ENCODE measurements around the gene NDUFA7.
"Not testable (repeated sequence)": the region's sequence is repeated elsewhere in the genome, so short reads cannot be mapped to it uniquely, and the experiment has no call there.

NDUFA7 gene

DNA sequence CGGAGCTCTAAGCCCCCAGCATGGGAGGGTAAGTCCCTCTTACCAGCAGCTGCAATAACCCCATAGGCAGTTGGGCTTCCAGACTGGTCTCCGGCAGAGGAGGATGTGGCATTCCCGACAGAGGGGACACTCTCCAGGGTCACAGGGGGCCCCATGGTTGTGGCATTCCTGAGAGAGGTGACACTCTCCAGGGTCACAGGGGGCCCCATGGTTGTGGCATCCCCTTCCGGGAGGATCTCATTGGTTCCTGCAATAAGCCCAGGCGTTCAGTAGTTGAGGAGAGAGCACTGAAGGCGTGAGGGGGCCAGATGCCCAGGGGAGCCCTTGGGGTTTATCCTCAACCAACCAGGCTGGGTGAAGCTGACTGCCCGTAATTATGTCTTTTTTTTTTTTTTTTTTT, 18.4 kb downstream of the NDUFA7 start:
- Mint-ChIP-seq H3K4me1 (ENCODE audit: low read depth) (peaks cover 15% of the 10 kb centered on the region), H3K9me3 (no peaks in the 10 kb centered on the region), H3K36me3 (ENCODE audit: low read depth) (peaks cover 2% of the 10 kb centered on the region), H3K27ac (no peak overlapping the region), H3K27me3 (ENCODE audit: low read depth) (no peaks in the 10 kb centered on the region), H3K4me3 (no peak overlapping the region)
- no peak for DNase-seq (ENCODE audit: low spot score)

DNA sequence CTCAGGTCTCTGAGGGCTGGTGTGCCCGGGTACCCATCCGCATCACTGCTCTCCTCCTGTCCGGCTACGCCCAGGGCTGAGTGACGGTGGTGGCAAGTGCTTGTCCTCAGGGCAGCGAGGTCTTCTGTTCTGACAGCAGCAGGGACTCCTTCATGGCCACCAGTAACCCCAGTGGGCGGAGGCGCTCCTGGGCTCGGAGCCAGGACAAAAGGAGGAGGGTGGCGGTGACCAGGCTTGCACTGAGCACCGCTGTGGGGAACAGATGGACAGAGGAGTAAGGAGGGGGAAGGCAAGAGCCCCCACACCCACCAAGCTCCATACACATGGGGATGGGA, 18.9 kb downstream of the NDUFA7 start:
- DNase-seq (ENCODE audit: low spot score) = no peak
- peaks cover 2% of the 10 kb centered on the region for H3K36me3 Mint-ChIP-seq (ENCODE audit: low read depth)
- no peaks in the 10 kb centered on the region for H3K9me3 Mint-ChIP-seq
- H3K27ac Mint-ChIP-seq = no peak overlapping the region
- H3K4me3 Mint-ChIP-seq = no peak overlapping the region
- no peaks in the 10 kb centered on the region for H3K27me3 Mint-ChIP-seq (ENCODE audit: low read depth)
- peaks cover 11% of the 10 kb centered on the region for H3K4me1 Mint-ChIP-seq (ENCODE audit: low read depth)

DNA sequence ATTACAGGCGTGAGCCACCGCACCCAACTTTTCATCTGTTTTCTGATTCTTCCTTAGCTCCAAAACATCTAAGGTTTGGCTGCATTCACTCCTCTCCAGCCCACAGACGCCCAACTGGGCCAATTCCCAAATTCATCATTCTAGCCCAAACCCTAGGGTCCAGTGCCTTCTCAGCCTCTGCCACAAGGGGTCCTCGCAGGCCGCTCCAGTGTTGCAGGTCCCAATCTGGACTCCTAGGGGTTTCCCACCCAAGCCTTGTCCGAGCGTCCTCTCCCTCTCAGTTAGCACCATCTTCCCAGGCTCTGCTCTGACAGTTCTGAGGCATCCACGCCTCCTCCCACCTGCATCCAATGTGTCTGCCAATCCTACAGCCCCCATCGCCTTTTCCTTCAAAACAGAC, 29.8 kb downstream of the NDUFA7 start:
- not testable (repeated sequence) for H3K9me3 Mint-ChIP-seq; H3K4me3 Mint-ChIP-seq; DNase-seq (ENCODE audit: low spot score); H3K27ac Mint-ChIP-seq; H3K27me3 Mint-ChIP-seq (ENCODE audit: low read depth); H3K4me1 Mint-ChIP-seq (ENCODE audit: low read depth); H3K36me3 Mint-ChIP-seq (ENCODE audit: low read depth)

DNA sequence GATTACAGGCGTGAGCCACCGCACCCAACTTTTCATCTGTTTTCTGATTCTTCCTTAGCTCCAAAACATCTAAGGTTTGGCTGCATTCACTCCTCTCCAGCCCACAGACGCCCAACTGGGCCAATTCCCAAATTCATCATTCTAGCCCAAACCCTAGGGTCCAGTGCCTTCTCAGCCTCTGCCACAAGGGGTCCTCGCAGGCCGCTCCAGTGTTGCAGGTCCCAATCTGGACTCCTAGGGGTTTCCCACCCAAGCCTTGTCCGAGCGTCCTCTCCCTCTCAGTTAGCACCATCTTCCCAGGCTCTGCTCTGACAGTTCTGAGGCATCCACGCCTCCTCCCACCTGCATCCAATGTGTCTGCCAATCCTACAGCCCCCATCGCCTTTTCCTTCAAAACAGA, 44.7 kb downstream of the NDUFA7 start:
- not testable (repeated sequence) for H3K36me3 Mint-ChIP-seq (ENCODE audit: low read depth); H3K4me1 Mint-ChIP-seq (ENCODE audit: low read depth)

DNA sequence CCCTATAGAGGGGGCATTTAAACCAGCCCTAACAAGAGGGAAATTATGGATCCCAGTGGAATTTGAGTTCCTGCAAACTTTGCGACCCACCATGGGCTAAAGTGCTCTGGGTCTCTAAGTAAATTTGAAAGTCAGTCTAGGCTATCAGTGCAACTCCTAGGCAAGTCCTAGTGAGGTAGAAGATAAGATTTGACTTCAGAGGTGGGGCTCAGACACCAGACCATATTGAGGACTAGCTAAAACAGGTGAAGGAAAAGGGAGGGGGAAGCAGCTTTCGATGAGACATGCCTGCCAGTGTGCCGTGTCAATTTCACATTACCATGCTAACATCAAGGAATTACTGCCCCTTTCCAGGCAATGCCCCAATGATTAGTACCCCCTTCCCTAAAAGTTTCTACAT, 51.5 kb downstream of the NDUFA7 start:
- H3K36me3 Mint-ChIP-seq (ENCODE audit: low read depth) = no peaks in the 10 kb centered on the region
- H3K4me3 Mint-ChIP-seq = peak overlapping the region; percentile 87
- no peak for DNase-seq (ENCODE audit: low spot score)
- H3K4me1 Mint-ChIP-seq (ENCODE audit: low read depth) = peaks cover 13% of the 10 kb centered on the region
- no peaks in the 10 kb centered on the region for H3K27me3 Mint-ChIP-seq (ENCODE audit: low read depth)
- H3K27ac Mint-ChIP-seq = peak overlapping the region; percentile 95
- H3K9me3 Mint-ChIP-seq = no peaks in the 10 kb centered on the region

More for the DNA sequence above, 44.7 kb downstream of the NDUFA7 start:
- not testable (repeated sequence) for DNase-seq (ENCODE audit: low spot score); H3K27ac Mint-ChIP-seq; H3K9me3 Mint-ChIP-seq; H3K4me3 Mint-ChIP-seq; H3K27me3 Mint-ChIP-seq (ENCODE audit: low read depth)

DNA sequence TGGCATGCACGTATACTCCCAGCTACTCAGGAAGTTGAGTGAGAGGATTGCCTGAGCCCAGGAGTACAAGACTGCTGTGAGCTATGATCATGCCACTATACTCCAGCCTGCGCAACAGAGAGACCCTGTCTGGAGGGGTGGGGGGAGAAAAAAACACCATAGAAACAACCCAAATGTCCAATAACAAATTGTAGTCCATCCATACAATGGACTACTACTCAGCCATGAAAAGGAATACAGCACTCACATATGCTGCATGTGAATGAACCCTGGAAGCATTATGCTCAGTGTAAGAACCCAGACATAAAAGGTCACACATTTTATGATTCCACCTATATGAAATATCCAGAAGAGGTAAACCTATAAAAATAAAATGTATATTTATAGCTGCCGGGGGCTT, 55.3 kb downstream of the NDUFA7 start:
- Mint-ChIP-seq H3K36me3 (ENCODE audit: low read depth) (no peaks in the 10 kb centered on the region), H3K27ac (no peak overlapping the region), H3K4me3 (no peak overlapping the region), H3K4me1 (ENCODE audit: low read depth) (peaks cover 13% of the 10 kb centered on the region), H3K9me3 (no peaks in the 10 kb centered on the region), H3K27me3 (ENCODE audit: low read depth) (no peaks in the 10 kb centered on the region)
- no peak for DNase-seq (ENCODE audit: low spot score)

DNA sequence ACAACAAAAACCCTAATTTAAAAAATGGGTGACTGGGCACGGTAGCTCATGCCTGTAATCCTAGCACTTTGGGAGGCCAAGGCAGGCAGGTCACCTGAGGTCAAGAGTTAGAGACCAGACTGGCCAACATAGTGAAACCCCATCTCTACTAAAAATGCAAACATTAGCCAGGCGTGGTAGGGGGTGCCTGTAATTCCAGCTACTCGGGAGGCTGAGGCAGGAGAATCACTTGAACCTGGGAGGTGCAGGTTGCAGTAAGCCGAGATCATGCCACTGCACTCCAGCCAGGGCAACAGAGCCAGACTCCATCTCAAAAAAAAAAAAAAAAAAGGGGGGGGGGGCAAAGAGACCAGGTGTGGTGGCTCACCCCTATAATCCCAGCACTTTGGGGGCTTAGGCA, 56.9 kb downstream of the NDUFA7 start:
- H3K4me1 Mint-ChIP-seq (ENCODE audit: low read depth); H3K27me3 Mint-ChIP-seq (ENCODE audit: low read depth); H3K27ac Mint-ChIP-seq; H3K36me3 Mint-ChIP-seq (ENCODE audit: low read depth); H3K4me3 Mint-ChIP-seq; H3K9me3 Mint-ChIP-seq; DNase-seq (ENCODE audit: low spot score): not testable (repeated sequence)

DNA sequence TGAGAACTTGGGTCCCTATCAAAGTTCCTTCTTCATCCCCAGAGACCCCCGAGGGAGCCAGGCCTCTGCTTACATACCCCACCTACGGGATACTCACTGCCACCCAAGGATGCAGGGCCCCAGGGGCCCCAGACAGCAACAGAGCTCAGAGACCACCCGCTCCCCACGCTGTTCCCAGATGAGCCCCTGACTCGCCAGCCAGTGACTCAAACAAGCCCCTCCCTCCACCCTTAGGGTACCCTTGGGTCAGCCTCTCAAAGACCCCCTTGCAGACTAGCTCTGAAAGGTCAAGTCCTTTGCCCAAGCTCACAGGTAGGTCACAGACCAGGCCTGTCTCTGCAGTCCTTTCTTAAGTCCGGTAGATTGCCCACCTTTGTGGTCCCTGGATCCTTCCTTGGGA, 58.7 kb downstream of the NDUFA7 start:
- Mint-ChIP-seq H3K27me3 (ENCODE audit: low read depth) (no peaks in the 10 kb centered on the region), H3K4me3 (no peak overlapping the region), H3K36me3 (ENCODE audit: low read depth) (peaks cover 2% of the 10 kb centered on the region), H3K4me1 (ENCODE audit: low read depth) (peaks cover 5% of the 10 kb centered on the region), H3K27ac (no peak overlapping the region), H3K9me3 (no peaks in the 10 kb centered on the region)
- DNase-seq (ENCODE audit: low spot score) = no peak

DNA sequence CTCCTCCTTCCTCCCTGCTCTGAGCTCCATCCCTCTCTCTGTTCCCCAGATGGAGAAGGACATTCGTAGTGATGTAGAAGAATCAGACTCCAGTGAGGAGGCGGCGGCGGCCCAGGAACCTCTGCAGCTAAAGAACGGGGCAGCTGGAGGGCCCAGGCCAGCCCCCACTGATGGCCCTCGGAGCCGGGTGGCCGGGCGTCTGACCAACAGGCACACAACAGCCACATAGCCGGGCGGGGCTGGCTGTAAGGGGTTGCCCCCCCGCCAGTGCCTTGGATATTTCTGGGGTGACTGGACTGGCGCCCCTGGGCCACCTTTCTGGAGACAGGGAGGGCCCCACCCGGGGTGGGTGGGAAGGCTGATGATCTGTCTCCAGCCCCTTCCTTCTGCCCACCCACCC, 59.3 kb downstream of the NDUFA7 start:
- Mint-ChIP-seq H3K9me3 (no peaks in the 10 kb centered on the region), H3K4me1 (ENCODE audit: low read depth) (peaks cover 9% of the 10 kb centered on the region), H3K27ac (no peak overlapping the region), H3K36me3 (ENCODE audit: low read depth) (peaks cover 7% of the 10 kb centered on the region), H3K4me3 (no peak overlapping the region), H3K27me3 (ENCODE audit: low read depth) (no peaks in the 10 kb centered on the region)
- no peak for DNase-seq (ENCODE audit: low spot score)

DNA sequence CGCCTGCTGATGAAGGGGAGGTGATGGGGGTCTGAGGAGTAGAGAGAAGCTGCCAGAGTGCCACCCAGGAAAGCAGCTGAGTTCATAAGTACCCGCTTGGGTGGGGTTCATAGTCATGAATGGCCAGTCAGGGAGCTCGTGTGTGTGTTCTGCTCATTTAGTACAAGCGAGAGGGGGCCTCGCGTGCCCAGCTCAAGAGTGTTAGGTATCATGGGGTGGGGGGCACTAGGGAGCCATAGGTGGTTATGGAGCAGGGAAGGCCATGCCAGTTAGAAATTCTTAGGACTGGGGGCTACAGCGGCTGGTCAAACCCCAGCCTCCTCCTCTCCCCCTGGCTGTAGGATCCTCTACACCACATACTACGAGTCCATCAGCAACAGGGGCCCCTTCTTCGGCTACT, 59.8 kb downstream of the NDUFA7 start:
- no peaks in the 10 kb centered on the region for H3K27me3 Mint-ChIP-seq (ENCODE audit: low read depth)
- no peak overlapping the region for H3K4me3 Mint-ChIP-seq
- DNase-seq (ENCODE audit: low spot score) = no peak
- H3K9me3 Mint-ChIP-seq = no peaks in the 10 kb centered on the region
- H3K36me3 Mint-ChIP-seq (ENCODE audit: low read depth) = peaks cover 7% of the 10 kb centered on the region
- peaks cover 10% of the 10 kb centered on the region for H3K4me1 Mint-ChIP-seq (ENCODE audit: low read depth)
- H3K27ac Mint-ChIP-seq = no peak overlapping the region
